Activated naive CD8-positive, alpha-beta T cell treated with anti-CD3 and anti-CD28 coated beads, Interleukin-2, amount 10 ng/mL, durations not matched to agents 7 days and 5 days (primary cell): ENCODE data around the gene SOX6. TPM values are rescaled to one million over a fixed set of nuclear protein-coding genes. Genes with fewer than 3 reads are reported as not detected.
A peak's percentile ranks its signal among the peaks of the same experiment; 100 is the strongest.

ENCODE experiments used
- ATAC-seq: fragments of 150-1000 bp; cut with Tn5 transposase; one replicate; pipeline ENCODE4 v1.10.0; 2021; ENCODE audit warnings: low read depth, moderate library complexity
- POLR2A ChIA-PET: fragments of 350-600 bp; sonication (Branson Sonifier 250); formaldehyde crosslinking; loops from one replicate; lab custom pipeline; 2021; ENCODE audit warnings: antibody characterized with exemption; lab: Charles Lee
- DNase-seq: peaks from one replicate; pipeline ENCODE4 v3.0.0; 2021
- H3K27ac Mint-ChIP-seq: one replicate; pipeline ENCODE4 v1.8.0; 2022; ENCODE audit warnings: mild to moderate bottlenecking, mixed read lengths
- H3K27me3 Mint-ChIP-seq: one replicate; pipeline ENCODE4 v1.8.0; 2022; ENCODE audit warnings: mild to moderate bottlenecking, moderate library complexity, mixed read lengths
- H3K36me3 Mint-ChIP-seq: one replicate; pipeline ENCODE4 v1.8.0; 2021; ENCODE audit warnings: mild to moderate bottlenecking, mixed read lengths
- H3K4me1 Mint-ChIP-seq: one replicate; pipeline ENCODE4 v1.8.0; 2021; ENCODE audit warnings: mixed read lengths
- H3K4me3 Mint-ChIP-seq: one replicate; pipeline ENCODE4 v1.8.0; 2022; ENCODE audit warnings: mild to moderate bottlenecking, moderate library complexity, mixed read lengths
- H3K9me3 Mint-ChIP-seq: one replicate; pipeline ENCODE4 v1.8.0; 2021; ENCODE audit warnings: mixed read lengths
- total RNA-seq, 2 experiments: library from RNA; stranded (reverse); gene quantifications; one replicate each; pipeline ENCODE4 v1.2.3, GENCODE V29; 2021

SOX6 gene
- total RNA-seq, 2 experiments from 2014 or later = not detected

DNA sequence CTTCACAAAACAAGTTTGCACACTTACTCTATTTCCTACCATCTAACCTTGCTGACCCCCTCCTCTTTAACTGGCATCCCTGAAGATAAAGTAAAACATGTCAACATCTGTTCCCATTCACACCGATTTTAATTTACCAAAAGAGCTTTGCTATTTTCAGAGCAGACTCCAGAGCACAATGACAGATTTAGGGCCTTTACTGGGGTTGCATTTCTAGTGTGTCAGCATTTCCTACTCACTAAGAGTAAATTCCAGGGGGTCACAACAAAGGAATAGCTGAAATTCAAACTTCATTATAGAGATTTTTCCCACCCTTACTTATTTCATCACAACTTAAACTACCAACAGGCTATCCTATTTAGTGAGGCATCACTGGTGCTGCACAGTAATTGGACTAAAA, 60.8 kb downstream of the SOX6 start:
- no peak overlapping the region for H3K4me3 Mint-ChIP-seq
- ATAC-seq = no peak

DNA sequence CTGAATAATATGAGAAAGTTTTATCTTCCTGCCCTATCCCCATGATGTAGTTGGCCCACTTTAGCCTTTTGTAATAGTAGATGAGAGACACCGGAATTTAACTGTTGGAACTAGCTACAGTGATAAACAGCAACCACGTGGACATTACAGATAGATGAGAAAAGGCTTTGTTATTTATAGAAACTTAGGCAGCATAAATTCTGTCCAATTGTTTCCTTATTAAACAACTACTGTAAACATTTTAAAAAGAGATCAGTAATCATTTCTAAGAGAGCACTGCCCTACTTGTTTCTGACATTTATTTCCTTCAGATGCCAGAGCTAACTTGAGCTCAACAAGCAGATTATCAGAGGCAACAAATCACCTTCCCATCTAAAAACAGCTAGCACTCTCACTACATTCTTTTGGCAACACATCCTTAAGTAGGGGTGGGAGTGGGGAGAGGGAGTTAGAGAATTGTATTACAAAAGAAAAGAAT, 63.1 kb downstream of the SOX6 start:
- no peak overlapping the region for H3K4me3 Mint-ChIP-seq
- no peak for DNase-seq

More for the DNA sequence above, 60.8 kb downstream of the SOX6 start:
- no peak for DNase-seq
- POLR2A ChIA-PET = no interaction called here
- Mint-ChIP-seq H3K27ac (no peak overlapping the region), H3K36me3 (no peaks in the 10 kb centered on the region), H3K27me3 (no peaks in the 10 kb centered on the region), H3K4me1 (no peaks in the 10 kb centered on the region), H3K9me3 (no peaks in the 10 kb centered on the region)

GRCh38 chr11:16292167-16292859, 64.0 kb downstream of the SOX6 start:
- ATAC-seq (no peak), DNase-seq (no peak)
- Mint-ChIP-seq H3K9me3 (peaks cover 2% of the 10 kb centered on the region), H3K4me1 (no peaks in the 10 kb centered on the region), H3K36me3 (no peaks in the 10 kb centered on the region), H3K4me3 (no peak overlapping the region), H3K27me3 (no peaks in the 10 kb centered on the region), H3K27ac (no peak overlapping the region)
- POLR2A ChIA-PET = no interaction called here

More for the DNA sequence above, 63.1 kb downstream of the SOX6 start:
- ATAC-seq = no peak
- no peak overlapping the region for H3K27ac Mint-ChIP-seq
- peaks cover 2% of the 10 kb centered on the region for H3K9me3 Mint-ChIP-seq
- POLR2A ChIA-PET = no interaction called here
- H3K27me3 Mint-ChIP-seq = no peaks in the 10 kb centered on the region
- H3K4me1 Mint-ChIP-seq = no peaks in the 10 kb centered on the region
- no peaks in the 10 kb centered on the region for H3K36me3 Mint-ChIP-seq

GRCh38 chr11:16291729-16292128, 64.6 kb downstream of the SOX6 start:
- POLR2A ChIA-PET = no interaction called here
- Mint-ChIP-seq H3K36me3 (no peaks in the 10 kb centered on the region), H3K9me3 (peaks cover 2% of the 10 kb centered on the region), H3K27me3 (no peaks in the 10 kb centered on the region), H3K27ac (no peak overlapping the region), H3K4me3 (no peak overlapping the region), H3K4me1 (no peaks in the 10 kb centered on the region)
- DNase-seq (no peak), ATAC-seq (no peak)

- DNase-seq = no peak
- Mint-ChIP-seq H3K4me3 (no peak overlapping the region), H3K36me3 (no peaks in the 10 kb centered on the region), H3K4me1 (no peaks in the 10 kb centered on the region), H3K27me3 (no peaks in the 10 kb centered on the region), H3K27ac (no peak overlapping the region), H3K9me3 (peaks cover 2% of the 10 kb centered on the region)
- ATAC-seq = no peak
- POLR2A ChIA-PET = no interaction called here
Measured at GRCh38 chr11:16289541-16289940, 66.8 kb downstream of the SOX6 start.

DNA sequence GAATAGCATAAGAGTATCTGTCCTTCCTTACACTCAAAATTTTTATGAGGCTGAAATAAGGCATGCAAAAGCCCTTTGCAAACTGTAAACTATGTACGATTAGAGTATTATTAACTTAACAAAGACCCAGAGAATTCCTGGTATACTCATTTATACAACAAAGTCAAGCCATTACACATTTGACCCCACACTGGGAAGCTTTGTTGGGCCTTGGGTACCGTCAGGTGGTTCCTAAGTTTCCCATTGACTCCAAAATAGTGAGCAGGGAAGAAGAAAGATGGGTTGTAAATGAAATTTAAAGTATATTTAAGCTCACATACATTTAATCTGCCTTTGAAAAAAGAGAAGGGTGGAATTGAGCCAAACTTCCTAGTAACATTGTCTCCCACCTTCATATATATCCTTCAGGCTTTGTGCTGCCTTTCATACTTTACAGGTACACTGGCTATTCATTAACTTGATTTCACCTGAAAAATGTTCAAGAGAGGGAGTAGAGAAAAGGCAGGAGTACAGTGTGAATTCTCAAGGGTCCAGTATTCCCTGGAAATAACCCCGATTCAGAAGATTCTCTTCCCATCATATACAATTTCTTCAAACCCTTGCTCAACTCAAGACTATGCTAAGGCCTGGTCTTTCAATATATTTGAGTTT, 68.6 kb downstream of the SOX6 start:
- no peak for ATAC-seq
- Mint-ChIP-seq H3K9me3 (peaks cover 2% of the 10 kb centered on the region), H3K27ac (no peak overlapping the region), H3K4me3 (no peak overlapping the region), H3K36me3 (no peaks in the 10 kb centered on the region), H3K27me3 (no peaks in the 10 kb centered on the region), H3K4me1 (no peaks in the 10 kb centered on the region)
- no peak for DNase-seq
- POLR2A ChIA-PET = no interaction called here

- Mint-ChIP-seq H3K36me3 (no peaks in the 10 kb centered on the region), H3K27ac (no peak overlapping the region), H3K9me3 (peaks cover 3% of the 10 kb centered on the region), H3K4me3 (no peak overlapping the region), H3K27me3 (no peaks in the 10 kb centered on the region), H3K4me1 (no peaks in the 10 kb centered on the region)
- DNase-seq (no peak), ATAC-seq (no peak)
- POLR2A ChIA-PET = no interaction called here
Measured at GRCh38 chr11:16286095-16286494, 70.3 kb downstream of the SOX6 start.

GRCh38 chr11:16280256-16280682, 76.1 kb downstream of the SOX6 start:
- Mint-ChIP-seq H3K4me3 (peak overlapping the region; percentile 25), H3K4me1 (peaks cover 2% of the 10 kb centered on the region), H3K27ac (no peak overlapping the region), H3K27me3 (no peaks in the 10 kb centered on the region), H3K9me3 (peaks cover 1% of the 10 kb centered on the region), H3K36me3 (no peaks in the 10 kb centered on the region)
- peak; percentile 58 for ATAC-seq
- POLR2A ChIA-PET = no interaction called here
- DNase-seq = no peak

GRCh38 chr11:16279524-16279923, 76.8 kb downstream of the SOX6 start:
- ATAC-seq (no peak), DNase-seq (no peak)
- Mint-ChIP-seq H3K27ac (no peak overlapping the region), H3K4me3 (no peak overlapping the region), H3K27me3 (no peaks in the 10 kb centered on the region), H3K4me1 (peaks cover 2% of the 10 kb centered on the region), H3K36me3 (no peaks in the 10 kb centered on the region), H3K9me3 (peaks cover 1% of the 10 kb centered on the region)
- POLR2A ChIA-PET = no interaction called here

- no peak overlapping the region for H3K4me3 Mint-ChIP-seq
- H3K36me3 Mint-ChIP-seq = no peaks in the 10 kb centered on the region
- POLR2A ChIA-PET = no interaction called here
- no peaks in the 10 kb centered on the region for H3K27me3 Mint-ChIP-seq
- H3K9me3 Mint-ChIP-seq = peaks cover 1% of the 10 kb centered on the region
- H3K4me1 Mint-ChIP-seq = peaks cover 2% of the 10 kb centered on the region
- H3K27ac Mint-ChIP-seq = no peak overlapping the region
- no peak for ATAC-seq
- no peak for DNase-seq
Measured at GRCh38 chr11:16278979-16279378, 77.4 kb downstream of the SOX6 start.

DNA sequence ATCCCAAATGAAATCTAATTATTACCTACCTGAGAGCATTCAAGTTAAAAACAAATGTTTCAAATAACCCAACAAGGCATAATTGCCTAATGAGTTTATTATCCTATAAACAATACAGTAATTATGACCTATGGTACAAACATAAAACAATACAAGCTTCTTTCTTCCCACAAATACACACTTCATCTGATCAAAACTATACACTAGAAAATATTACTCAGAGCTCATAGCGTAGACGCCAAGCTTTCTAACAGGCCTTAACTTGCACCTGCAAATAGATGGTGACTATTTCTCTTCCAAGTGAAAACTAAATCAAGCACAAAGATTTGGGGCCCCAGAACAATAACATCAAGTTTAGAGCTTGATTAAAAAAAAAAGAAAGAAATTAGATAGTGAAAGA, 78.1 kb downstream of the SOX6 start:
- ATAC-seq (no peak), DNase-seq (no peak)
- H3K9me3 Mint-ChIP-seq = peaks cover 1% of the 10 kb centered on the region
- POLR2A ChIA-PET = no interaction called here
- no peak overlapping the region for H3K4me3 Mint-ChIP-seq
- H3K4me1 Mint-ChIP-seq = peaks cover 2% of the 10 kb centered on the region
- no peaks in the 10 kb centered on the region for H3K27me3 Mint-ChIP-seq
- no peak overlapping the region for H3K27ac Mint-ChIP-seq
- no peaks in the 10 kb centered on the region for H3K36me3 Mint-ChIP-seq

- peaks cover 1% of the 10 kb centered on the region for H3K9me3 Mint-ChIP-seq
- no peaks in the 10 kb centered on the region for H3K27me3 Mint-ChIP-seq
Measured at GRCh38 chr11:16276251-16276650, 80.1 kb downstream of the SOX6 start.

GRCh38 chr11:16271258-16271657, 85.1 kb downstream of the SOX6 start:
- Mint-ChIP-seq H3K9me3 (no peaks in the 10 kb centered on the region), H3K27me3 (no peaks in the 10 kb centered on the region), H3K4me1 (no peaks in the 10 kb centered on the region), H3K36me3 (no peaks in the 10 kb centered on the region), H3K27ac (no peak overlapping the region), H3K4me3 (no peak overlapping the region)
- no peak for DNase-seq
- POLR2A ChIA-PET = no interaction called here
- ATAC-seq = no peak

More at GRCh38 chr11:16276251-16276650, 80.1 kb downstream of the SOX6 start:
- ATAC-seq = no peak
- DNase-seq = no peak
- POLR2A ChIA-PET = no interaction called here
- H3K4me3 Mint-ChIP-seq = no peak overlapping the region
- H3K27ac Mint-ChIP-seq = no peak overlapping the region
- H3K36me3 Mint-ChIP-seq = no peaks in the 10 kb centered on the region
- peaks cover 2% of the 10 kb centered on the region for H3K4me1 Mint-ChIP-seq

DNA sequence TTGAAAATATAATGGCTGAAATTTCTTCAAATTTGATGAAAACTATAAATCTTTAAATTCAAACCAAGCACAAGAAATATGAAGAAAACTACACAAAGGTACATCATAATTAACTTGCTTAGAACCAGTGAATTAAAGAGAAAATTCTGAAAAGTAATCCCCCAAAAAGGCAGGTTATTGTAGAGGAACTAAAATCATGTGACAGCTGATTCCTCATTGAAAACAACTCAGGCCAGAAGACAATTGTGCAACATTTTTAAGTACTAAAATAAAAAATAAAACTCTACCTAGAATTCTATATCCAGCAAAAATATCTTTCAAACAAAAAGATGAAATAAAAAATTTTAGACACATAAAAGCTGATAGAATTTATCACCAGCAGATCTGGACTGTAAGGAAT, 90.3 kb downstream of the SOX6 start:
- no peak overlapping the region for H3K4me3 Mint-ChIP-seq
- H3K27me3 Mint-ChIP-seq = no peaks in the 10 kb centered on the region
- ATAC-seq = no peak
- POLR2A ChIA-PET = no interaction called here
- H3K36me3 Mint-ChIP-seq = no peaks in the 10 kb centered on the region
- no peak overlapping the region for H3K27ac Mint-ChIP-seq
- H3K9me3 Mint-ChIP-seq = no peaks in the 10 kb centered on the region
- H3K4me1 Mint-ChIP-seq = no peaks in the 10 kb centered on the region
- no peak for DNase-seq
